Right forelimb (tissue), 1 donor: Measurements from ENCODE around the gene POLDIP2.

ENCODE experiments used
- DNase-seq: peaks from one replicate; pipeline ENCODE4 v3.0.0-alpha.2; 2018

Gene POLDIP2

GRCh38 chr17:28357061-28357900 lies at the start of gene POLDIP2:
Gene POLDIP2, minus strand, starts transcription at chr17:28357527. Its CDS starts 79 bp downstream, at chr17:28357448.
- DNase-seq = peak; percentile 98

DNA sequence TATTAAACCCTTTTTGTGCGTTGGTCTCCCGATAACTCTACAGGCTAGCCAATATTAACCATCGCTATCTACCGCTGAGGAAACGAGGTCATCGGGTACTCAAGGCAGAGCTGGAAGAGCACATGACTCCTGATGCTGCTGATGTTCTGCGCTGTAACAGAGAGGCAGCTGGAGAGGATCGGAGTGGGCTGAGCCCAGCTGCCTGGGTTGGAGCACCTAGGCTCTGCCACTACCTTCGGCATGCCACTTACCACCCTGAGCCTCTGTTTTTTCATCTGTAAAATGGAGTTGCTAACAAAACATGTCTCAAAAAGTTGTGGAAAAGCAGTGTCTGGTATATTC lies 49.1 kb upstream of the POLDIP2 start:
- no peak for DNase-seq

DNA sequence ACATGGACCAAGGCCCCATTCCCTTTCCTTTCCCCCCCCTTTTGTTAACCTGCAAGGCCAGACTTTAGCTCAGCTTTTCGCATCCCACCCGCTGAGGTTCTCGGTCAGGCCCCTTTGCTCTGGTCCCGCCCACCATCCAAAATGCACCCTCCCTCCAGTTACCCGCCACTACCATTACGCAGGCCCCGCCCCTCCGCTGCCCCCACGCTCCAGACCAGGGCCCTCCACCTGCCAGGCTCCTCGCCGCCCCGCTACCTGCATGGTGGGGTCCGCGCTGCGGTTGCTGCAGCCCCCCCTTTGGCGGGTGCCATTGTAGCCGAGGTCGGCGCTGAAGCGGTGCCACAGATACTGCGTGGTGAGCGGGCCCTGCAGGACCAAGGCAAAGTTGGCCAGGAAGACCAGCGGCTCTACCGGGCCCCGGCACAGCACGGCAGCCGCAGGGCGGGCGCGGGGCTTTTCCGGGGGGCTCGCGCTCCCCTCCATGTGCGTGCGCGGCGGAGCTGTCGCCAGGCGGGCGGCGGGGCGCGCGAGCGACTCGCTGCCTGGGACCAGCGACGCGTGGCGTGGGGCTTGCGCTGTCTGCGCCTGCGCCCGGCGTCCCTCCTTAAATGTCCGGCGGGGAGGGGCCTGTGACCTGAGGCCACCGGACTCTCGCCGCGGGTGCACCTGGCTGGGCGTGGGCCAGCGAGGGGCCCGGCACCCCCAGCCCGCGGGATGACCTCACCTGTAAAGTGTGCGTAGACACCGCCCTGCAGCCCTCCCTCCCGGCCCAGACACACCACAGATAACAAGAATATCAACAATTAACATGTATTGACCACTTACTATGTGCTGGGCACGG lies 48.5 kb upstream of the POLDIP2 start, which contains the start of gene SLC46A1:
SLC46A1 (minus strand) TSS at position 581 of the 841 bp plus-strand sequence; CDS start at position 483, 98 bp downstream.
- DNase-seq = peak; percentile 75

DNA sequence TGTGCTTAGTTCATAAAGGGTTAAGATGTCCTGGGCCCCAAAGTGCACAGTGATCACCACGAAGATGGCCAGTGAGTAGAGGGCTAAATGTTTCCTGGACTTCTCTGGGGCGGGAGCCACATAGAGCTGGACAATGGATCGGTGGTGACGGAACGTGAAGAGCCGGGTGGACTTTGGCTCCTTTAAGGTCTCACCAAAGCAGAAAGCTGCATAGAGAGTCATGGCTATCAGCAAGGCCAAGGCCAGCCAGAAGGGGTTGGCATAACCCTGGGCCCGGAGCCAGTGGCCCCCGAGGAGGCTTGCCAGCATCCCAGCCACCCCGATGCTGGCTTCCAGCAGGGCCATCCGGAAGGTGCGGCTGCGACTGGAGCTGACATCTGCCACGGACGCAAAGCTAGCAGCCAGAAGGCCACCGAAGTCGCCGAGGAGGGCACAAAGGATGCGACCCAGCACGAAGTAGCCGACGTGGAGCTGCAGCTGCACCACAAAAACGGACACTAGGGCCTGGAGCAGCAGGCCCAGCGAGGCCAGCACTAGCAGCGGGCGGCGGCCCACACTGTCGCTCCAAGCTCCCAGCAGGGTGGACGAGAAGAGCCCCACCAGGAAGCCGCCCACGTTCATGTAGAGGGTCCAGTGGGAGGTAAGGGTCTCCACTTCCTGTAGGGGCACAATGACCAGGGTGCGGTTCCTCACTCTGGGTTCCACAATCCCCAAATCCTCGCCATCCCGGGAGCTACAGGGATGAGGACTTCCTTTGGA lies 47.7 kb upstream of the POLDIP2 start:
- no peak for DNase-seq

GRCh38 chr17:28404461-28404811 lies 47.1 kb upstream of the POLDIP2 start:
- no peak for DNase-seq

DNA sequence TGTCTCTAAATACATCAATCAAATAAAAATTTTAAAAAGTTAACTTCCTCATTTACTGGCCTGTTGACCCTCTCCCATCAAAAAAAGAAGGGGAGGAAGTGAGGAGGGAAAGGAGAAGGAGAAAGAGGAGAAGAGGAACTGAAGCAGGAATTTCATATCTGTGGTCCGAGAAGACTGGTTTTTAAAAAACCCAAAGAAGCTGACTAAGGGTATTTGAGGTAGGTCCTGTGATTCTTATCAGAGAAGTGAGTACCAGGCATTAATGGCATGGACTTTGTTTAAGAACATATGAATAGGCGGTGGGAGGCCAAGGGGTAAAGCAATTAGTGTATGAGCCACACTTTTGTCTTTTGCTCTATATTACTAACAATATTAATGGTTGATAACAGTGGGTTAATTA lies 46.7 kb upstream of the POLDIP2 start:
- no peak for DNase-seq

DNA sequence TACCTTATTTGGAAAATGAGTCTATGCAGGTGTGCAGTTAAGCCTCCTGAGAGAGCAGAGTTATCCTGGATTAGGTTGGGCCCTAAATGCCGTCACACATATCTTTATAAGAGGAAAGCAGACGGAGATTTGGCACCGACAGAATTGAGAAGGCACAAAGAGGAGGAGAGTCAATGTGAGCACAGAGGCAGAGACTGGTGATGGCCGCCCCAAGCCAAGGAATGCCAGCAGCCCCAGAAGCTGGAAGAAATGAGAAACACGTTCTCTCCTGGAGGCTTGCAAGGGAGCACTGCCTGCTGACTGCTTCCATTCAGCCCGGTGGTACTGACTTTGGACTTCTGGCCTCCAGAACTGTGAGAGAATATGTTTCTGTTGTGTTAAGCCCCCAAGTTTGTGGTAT lies 45.5 kb upstream of the POLDIP2 start:
- no peak for DNase-seq

DNA sequence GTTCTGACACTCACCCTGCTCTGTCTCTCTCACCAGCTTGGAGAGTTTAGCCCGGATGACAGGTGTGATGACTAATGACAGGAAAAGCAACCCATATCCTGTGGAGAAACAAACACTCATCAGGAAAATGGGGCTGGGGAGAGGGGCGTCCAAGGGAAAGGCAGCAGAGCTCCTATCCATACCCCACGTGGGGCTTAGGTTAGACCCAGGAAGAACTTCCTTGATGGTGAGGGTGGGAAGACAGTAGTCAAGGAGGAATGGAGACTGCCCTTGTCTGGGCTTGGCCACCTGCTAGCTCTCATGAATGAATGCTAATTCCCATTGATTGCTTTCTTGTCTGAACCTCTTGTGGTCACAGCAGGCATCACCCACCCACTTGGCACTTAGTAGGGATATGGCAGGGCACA lies 44.9 kb upstream of the POLDIP2 start:
- DNase-seq = no peak

DNA sequence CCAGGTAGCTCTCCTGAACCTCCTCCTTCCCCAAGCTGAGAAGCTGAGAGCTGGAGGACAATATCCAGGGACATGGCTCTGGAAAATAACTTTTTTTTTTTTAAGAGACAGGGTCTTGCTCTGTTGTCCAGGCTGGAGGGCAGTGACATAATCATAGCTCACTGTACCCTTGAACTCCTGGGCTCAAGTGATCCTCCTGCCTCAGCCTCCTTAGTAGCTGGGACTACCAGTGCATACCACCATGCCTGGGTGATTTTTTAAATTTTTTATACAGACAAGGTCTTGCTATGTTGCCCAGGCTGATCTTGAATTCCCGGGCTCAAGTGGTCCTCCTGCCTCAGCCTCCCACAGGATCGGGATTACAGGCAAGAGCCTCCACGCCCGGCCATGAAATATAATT lies 42.5 kb upstream of the POLDIP2 start:
- no peak for DNase-seq

DNA sequence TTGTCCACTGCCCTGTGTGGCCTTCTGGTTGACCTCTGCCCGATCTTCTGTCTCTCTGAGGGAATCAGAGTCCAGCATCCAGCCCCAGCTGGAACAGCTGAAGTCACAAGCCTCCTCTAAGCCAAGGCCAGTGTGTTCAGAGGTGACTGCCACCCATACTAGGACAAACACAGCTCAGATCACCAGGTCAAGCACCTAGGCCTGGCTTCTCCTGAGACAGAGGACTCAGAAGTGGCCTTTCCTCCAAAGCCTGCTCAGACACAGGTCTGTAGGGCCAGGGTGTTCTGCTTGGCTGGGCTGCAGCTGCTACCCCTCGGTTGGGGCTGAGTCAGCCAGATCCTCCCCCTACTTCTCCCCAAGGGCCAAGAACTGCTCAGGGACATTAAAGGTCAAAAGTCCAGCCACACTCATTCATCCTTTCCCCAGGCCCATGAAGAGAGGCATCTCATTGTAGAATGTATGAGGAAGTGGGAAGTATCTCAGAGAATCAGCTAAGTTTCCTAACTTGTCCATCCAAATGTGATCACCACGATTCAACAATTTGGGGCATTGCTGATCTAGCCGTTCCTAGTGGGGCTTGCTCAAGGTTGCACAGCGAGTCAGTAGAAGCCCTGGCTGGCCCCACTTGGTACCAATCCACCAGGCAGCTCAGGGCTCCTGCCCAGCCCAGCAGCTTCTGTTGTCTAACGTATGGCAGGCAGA lies 41.1 kb upstream of the POLDIP2 start:
- DNase-seq = no peak

DNA sequence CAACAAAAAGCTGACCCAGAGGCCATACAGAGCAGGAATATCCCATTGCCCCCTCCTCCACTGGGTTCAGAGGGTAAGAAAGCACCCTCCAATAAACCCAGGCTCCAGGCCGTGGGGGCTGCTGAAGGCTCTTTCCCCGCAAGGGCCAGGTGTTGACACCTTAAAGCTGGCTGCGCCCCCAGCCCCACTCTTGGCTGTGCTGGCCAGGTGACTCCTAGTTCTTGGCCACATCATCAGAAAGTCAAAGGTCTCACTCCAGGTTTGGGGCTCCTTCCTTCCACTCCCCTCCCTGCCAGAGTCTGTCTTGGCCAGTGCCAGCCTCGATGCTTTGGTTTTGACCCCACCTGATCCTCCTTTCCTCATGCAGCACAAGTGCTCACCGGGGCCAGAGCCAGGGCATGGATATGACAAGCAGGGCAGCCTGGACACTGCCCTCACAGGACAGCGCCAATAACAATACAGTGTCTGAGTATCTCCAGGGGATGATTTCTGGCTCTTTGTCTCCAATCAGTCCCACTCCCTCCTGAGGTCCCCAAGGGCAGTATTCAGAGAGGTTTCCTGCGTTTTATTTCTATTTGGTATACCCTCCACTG lies 40.5 kb upstream of the POLDIP2 start:
- no peak for DNase-seq

DNA sequence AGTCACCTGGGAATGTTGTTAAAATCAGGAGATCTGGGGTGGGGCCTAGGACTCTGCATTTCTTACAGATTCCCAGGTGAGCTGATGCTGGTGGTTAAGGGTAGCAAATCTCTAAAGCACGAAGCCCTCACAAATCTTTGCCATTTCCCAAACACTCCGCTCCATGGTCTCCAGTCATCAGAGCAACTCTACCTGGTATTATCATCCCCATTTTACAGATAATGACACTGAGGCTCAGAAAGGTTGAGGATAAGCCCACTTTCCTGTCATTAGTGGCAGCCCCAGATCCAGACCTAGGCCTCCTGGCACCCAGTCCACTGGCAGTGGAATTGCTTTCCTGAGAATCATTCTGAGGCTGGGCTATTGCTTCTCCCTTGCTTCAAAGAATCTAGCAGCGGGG lies 39.9 kb upstream of the POLDIP2 start:
- DNase-seq = no peak

- no peak for DNase-seq
Measured at GRCh38 chr17:28396635-28397239, 39.4 kb upstream of the POLDIP2 start.

DNA sequence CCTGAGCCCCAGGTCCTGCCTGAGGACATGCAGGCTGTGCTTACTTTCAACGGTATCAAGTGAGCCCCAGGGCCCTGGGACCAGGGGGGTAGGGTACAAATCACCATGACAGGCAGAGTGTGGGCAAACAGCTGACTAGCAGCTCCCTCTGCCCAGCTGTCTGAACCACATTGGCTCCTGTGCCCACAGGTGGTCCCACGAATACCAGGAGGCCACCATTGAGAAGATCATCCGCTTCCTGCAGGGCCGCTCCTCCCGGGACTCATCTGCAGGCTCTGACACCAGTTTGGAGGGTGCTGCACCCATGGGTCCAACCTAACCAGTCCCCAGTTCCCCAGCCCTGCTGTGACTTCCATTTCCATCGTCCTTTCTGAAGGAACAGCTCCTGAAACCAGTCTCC lies 38.6 kb upstream of the POLDIP2 start:
- DNase-seq = no peak

DNA sequence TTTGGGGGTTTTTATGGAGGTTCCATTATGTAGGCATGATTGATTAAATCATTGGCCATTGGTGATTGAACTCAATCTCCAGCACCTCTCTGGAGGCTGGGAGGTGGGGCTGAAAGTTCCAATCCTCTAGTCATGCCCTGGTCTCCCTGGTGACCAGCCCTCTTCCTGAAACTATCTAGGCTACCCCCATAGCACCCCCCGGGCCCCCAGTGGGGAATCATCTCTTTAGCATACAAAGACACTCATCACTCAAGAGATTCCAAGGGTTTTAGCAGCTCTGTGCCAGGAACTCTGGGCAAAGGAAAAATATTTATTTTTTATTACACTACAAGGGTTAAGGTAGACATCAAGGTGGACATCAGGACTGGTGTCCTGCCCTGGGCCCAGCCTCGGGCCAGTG lies 38.1 kb upstream of the POLDIP2 start:
- DNase-seq = no peak

DNA sequence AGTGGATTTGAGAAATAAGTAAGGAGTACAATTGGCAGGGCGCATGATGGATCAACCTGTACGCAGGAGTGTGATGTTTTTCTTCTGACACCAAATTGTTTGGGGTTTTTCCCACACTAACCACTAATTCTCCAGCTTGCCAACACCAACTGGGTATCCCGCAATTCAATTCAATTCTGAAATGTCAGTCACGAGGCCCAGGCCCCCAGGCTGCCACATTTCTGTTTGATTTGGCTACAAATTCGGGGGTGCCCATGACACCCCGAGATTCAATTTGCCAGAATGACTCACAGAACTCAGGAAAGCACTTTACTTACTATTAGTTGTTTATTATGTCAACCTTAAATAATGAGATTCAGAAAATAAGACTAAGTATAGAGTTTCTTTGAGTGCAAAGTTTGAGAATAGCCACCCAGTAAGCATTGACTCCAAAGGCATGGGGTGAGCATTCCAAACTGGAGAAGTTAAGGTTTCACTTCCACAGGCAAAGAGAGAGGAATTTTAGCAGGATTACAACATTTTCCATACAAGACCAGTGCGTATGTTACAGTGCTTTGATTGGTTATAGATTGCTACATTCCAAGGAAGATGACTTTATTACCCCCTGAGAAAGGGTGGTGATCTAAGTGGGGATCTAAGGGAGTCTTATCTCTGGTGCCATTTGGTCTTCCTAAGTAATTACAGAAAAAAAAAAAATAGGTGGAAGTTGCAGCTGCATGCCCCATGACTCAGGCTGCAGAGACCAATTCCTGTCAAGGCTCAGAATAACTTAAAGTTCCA lies 37.2 kb upstream of the POLDIP2 start:
- DNase-seq = no peak

- no peak for DNase-seq
Measured at GRCh38 chr17:28392491-28392890, 35.2 kb upstream of the POLDIP2 start.

DNA sequence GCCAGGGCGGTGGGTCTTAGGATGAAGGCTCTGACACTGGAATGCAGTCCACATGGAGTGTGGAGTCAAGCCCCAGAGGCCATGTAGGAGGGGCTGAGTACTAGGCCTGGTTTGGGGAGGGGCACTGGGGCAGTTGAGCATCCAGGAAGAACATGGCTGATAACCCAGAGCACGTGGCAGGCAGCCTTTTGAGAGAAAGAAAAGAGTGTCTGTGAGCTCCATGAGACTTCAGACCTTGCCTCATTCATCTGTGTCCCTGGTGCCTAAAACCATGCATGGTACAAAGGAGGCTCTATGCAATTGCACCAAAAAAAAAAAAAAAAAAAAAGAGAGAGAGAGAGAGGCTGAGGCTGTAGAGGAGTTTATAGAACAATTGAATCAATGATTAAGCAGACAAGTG lies 34.1 kb upstream of the POLDIP2 start:
- no peak for DNase-seq

- no peak for DNase-seq
Measured at GRCh38 chr17:28390984-28391383, 33.7 kb upstream of the POLDIP2 start.

DNA sequence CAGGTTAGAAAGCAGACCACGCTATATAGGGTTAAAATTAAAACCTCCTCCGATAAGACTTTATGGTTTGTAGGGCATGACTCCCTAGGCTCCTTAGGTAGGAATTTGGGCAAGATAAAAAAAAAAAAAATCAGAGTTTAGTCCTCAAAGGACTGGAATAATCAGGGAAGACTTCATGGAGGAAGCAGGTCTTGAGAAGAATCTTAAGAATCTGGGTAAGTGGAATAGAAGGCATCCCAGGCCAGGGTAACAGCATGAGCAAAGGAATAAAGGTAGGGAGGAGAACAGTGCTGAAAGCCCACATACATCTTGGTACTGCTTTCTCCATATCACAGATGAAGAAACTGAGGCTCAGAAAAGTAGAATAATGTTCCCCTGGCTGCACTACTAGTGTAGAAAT lies 33.2 kb upstream of the POLDIP2 start:
- no peak for DNase-seq

DNA sequence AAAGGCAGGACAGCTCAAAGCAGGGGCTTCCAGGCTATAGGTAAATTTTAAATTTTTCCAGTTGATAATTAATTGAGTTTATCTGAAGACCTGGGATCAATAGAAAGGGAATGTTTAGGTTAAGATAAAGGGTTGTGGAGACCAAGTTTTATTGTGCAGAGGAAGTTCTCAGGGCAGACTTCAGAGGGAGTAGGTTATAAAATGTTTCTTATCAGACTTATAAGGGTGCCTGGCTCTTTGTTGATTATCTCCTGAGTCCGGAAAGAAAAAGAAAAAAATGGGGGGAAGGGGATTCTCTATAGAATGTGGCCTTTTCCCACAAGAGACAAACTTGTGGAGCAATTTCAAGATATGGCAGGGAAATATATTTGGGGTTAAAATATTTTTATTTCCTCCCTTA lies 32.8 kb upstream of the POLDIP2 start:
- no peak for DNase-seq
